Uterus (tissue), 4 donors: ENCODE measurements around the gene TBX2. TPM values are rescaled to one million over a fixed set of nuclear protein-coding genes. Genes with fewer than 3 reads are reported as not detected.

ENCODE experiments used
- DNase-seq, 2 donors: peaks; one replicate each; pipeline ENCODE4 v3.0.0-alpha.2; 2019 to 2020
- H3K27ac ChIP-seq, 2 donors: fragments of 200-600 bp; sonication (generic); 1 replicate in 1 of 2; 2 replicates in 1 of 2; pipeline ENCODE4 v1.5.1; 2016 to 2018
- H3K27me3 ChIP-seq, 2 donors: fragments of 200-600 bp; sonication (generic); one replicate each; pipeline ENCODE4 v1.5.1; 2018 to 2019; ENCODE audit warnings: control low read depth in 1 of 2
- H3K36me3 ChIP-seq, 2 donors: fragments of 200-600 bp; sonication (generic); one replicate each; pipeline ENCODE4 v1.5.1; 2019; ENCODE audit warnings: control low read depth in 1 of 2
- H3K4me1 ChIP-seq, 2 donors: fragments of 200-600 bp; sonication (generic); one replicate each; pipeline ENCODE4 v1.5.1; 2018 to 2019; ENCODE audit warnings: control low read depth in 1 of 2
- H3K4me3 ChIP-seq, 2 donors: fragments of 200-600 bp; sonication (generic); 1 replicate in 1 of 2; 2 replicates in 1 of 2; pipeline ENCODE4 v1.5.1; 2018 to 2019; ENCODE audit warnings: mild to moderate bottlenecking in 1 of 2
- H3K9me3 ChIP-seq, 2 donors: fragments of 200-600 bp; sonication (generic); one replicate each; pipeline ENCODE4 v1.5.1; 2019; ENCODE audit warnings: control low read depth in 1 of 2
- CTCF ChIP-seq, 4 experiments: fragments of 200-600 bp in 2 of 4; fragments of 450-650 bp in 2 of 4; sonication (generic) in 2 of 4; IDR thresholded peaks; one replicate each; pipeline ENCODE4 v1.5.1; 2016 to 2019; ENCODE audit warnings: antibody characterized with exemption in 4 of 4, mild to moderate bottlenecking in 2 of 4, moderate library complexity in 1 of 4
- POLR2A ChIP-seq, 2 donors: fragments of 450-650 bp; IDR thresholded peaks; one replicate each; pipeline ENCODE4 v1.6.1; 2016; ENCODE audit warnings: antibody characterized with exemption in 2 of 2, mild to moderate bottlenecking in 1 of 2, moderate library complexity in 1 of 2
- intact Hi-C: fragments of 100-400 bp; cut with DNase I; formaldehyde crosslinking; loops from one replicate; pipeline ENCODE4 v1.15.1; 2023; ENCODE audit warnings: low total_unique reads
- total RNA-seq, 4 donors: library from RNA; depleted of rRNA in 3 of 4; stranded (reverse); fragments of >200 nt in 3 of 4; gene quantifications; one replicate each; pipeline versions ENCODE4 v1.1.0 to v1.2.4, GENCODE V29; 2014 to 2023
- donor health status: DM: yes; HTN: yes; CAD: no.

Gene TBX2
- total RNA-seq, 4 donors from 2014 or later = 0.29 to 40.5 (median 27.4) TPM

- H3K36me3 ChIP-seq = no peaks in the 10 kb centered on the region
- H3K27ac ChIP-seq = peak overlapping the region; percentile 46 to 83
- TF ChIP-seq CTCF (IDR thresholded peaks at IDR 0.05) = no peak
- no peak for TF ChIP-seq POLR2A (IDR thresholded peaks at IDR 0.05)
- peaks cover 0 to 9% of the 10 kb centered on the region in 2 donors for H3K4me1 ChIP-seq
- intact Hi-C loops = loop anchor here (10.0 kb wide), 1 partner anchor 390 kb away; no protein-coding TSS in a partner anchor
- DNase-seq = no peak
- peaks cover 0 to 10% of the 10 kb centered on the region in 2 donors for H3K27me3 ChIP-seq
- no peak overlapping the region for H3K4me3 ChIP-seq
- H3K9me3 ChIP-seq = no peaks in the 10 kb centered on the region
These were observed 4.8 kb upstream of the TBX2 start for GRCh38 chr17:61394630-61395408.

GRCh38 chr17:61395409-61395982 lies 4.1 kb upstream of the TBX2 start:
- Histone ChIP-seq H3K4me3 (no peak overlapping the region), H3K9me3 (no peaks in the 10 kb centered on the region), H3K27me3 (peaks cover 0 to 10% of the 10 kb centered on the region in 2 donors), H3K27ac (peak overlapping the region; percentile 83 to 91), H3K4me1 (peaks cover 0 to 7% of the 10 kb centered on the region in 2 donors), H3K36me3 (no peaks in the 10 kb centered on the region)
- TF ChIP-seq POLR2A (IDR thresholded peaks at IDR 0.05) (no peak), CTCF (IDR thresholded peaks at IDR 0.05) (no peak)
- DNase-seq = no peak
- intact Hi-C loops = loop anchor here (10.0 kb wide), 1 partner anchor 391 kb away; no protein-coding TSS in a partner anchor

GRCh38 chr17:61395983-61396585 lies 3.6 kb upstream of the TBX2 start:
- intact Hi-C loops = loop anchor here (10.0 kb wide), 1 partner anchor 391 kb away; no protein-coding TSS in a partner anchor
- peak overlapping the region; percentile 83 to 91 for H3K27ac ChIP-seq
- H3K27me3 ChIP-seq = peaks cover 0 to 10% of the 10 kb centered on the region in 2 donors
- TF ChIP-seq CTCF (IDR thresholded peaks at IDR 0.05) (no peak), POLR2A (IDR thresholded peaks at IDR 0.05) (no peak)
- H3K4me1 ChIP-seq = peaks cover 0 to 7% of the 10 kb centered on the region in 2 donors
- no peak for DNase-seq
- H3K4me3 ChIP-seq = peak overlapping the region in 1 of 2 donors; percentile 45
- no peaks in the 10 kb centered on the region for H3K9me3 ChIP-seq
- no peaks in the 10 kb centered on the region for H3K36me3 ChIP-seq

GRCh38 chr17:61396586-61397085 lies 3.0 kb upstream of the TBX2 start:
- TF ChIP-seq CTCF (IDR thresholded peaks at IDR 0.05) (no peak), POLR2A (IDR thresholded peaks at IDR 0.05) (no peak)
- peak overlapping the region; percentile 41 to 45 for H3K4me3 ChIP-seq
- H3K9me3 ChIP-seq = no peaks in the 10 kb centered on the region
- intact Hi-C loops = loop anchor here (10.0 kb wide), 1 partner anchor 392 kb away; no protein-coding TSS in a partner anchor
- peaks cover 0 to 7% of the 10 kb centered on the region in 2 donors for H3K4me1 ChIP-seq
- H3K36me3 ChIP-seq = no peaks in the 10 kb centered on the region
- peaks cover 0 to 10% of the 10 kb centered on the region in 2 donors for H3K27me3 ChIP-seq
- DNase-seq = no peak
- H3K27ac ChIP-seq = peak overlapping the region; percentile 83 to 91
